Fibroblast of skin of left quadriceps (primary cell): Measurements from ENCODE around the gene MYOG.

ENCODE experiments used
- DNase-seq, 2 experiments: peaks; one replicate each; pipeline ENCODE4 v3.0.0-alpha.2; 2013; ENCODE audit warnings: low read depth in 2 of 2

Gene MYOG

DNA sequence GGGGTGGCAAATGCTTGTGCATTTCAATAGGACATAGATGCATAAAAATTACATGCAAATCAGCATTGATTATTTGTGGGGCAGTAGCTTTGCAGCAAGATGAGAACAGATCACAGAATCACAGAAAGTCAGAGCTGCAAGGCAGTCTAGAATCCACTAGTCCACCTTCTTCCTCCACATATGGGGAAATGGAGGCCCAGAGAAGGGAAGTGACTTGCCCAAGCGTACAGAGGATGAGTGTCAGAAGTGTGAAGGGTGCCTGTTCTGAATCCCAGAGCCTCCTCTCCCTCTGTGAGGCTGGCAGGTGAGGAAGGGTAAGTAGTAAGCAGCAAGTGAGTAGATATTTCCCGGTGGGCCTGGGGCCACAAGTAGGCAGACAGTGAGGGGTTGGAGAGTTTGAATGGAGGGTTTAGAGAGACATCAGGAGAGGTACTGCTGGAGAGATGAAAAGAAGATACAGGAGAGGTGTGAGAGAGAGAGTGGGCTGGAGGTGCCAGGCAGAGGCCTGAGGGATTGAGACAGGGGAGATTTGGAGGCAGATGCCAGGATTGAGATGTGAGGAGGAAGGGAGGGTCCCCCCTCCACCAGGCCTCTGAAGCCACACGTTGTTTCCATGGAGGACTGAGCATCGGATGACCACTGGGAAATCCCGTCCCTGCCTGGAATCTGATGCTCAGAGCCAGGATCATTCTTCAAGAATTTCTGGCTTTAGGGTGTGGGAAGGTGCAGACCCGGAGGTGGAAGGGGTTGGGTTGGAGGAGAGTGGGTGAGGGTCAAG is 4.8 kb upstream of the MYOG start:
- DNase-seq: no peak

DNA sequence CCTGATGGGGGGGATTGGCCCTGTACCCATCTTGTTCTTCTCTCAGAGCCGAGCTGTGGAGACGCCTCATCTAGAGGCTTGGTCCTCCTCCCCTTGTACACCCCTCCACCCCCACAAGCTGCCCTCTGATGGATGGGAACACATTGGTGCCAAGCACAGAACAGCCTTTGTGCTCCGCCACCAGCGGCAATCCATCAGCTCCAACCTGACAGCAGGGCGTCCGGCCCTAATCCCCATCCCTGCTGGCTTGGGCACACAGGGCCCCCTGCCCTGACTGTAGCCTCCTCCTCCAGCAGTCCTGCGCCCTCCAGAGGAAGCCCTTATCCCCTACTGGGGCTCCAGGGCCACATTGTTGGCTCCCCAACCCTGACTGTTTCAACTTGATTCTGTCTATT is 3.8 kb upstream of the MYOG start:
- DNase-seq: no peak

DNA sequence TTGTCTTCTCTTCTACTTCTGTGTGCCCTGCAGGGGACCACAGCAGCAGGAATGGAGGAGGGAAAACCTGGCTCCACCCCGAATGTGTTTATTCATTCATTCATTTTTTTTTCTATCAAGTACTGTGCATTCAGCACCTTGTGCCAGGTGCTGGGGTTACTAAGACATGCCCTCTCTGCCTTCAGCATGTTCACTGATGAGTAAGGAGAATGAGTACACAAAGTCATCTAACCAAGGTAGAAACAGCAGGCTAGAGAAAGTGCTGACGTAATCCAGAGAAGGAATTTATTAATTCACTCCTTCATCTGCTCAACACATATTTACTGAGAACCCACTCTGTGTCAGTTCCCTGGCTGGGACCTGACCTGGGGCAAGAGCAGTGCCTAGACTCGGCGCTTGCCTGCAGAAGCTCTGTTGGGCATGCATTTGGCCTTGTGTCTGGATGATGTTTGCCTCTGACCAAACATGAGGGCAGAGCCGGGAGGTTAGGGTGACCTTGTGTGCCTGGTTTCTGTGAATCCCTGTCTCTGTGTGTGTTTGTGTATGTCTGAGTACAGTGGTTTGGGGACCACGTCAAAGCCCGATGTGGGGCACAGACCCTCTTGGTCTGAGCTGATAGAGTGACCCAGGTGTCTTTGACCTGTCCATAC is 3.3 kb upstream of the MYOG start:
- no peak for DNase-seq

DNA sequence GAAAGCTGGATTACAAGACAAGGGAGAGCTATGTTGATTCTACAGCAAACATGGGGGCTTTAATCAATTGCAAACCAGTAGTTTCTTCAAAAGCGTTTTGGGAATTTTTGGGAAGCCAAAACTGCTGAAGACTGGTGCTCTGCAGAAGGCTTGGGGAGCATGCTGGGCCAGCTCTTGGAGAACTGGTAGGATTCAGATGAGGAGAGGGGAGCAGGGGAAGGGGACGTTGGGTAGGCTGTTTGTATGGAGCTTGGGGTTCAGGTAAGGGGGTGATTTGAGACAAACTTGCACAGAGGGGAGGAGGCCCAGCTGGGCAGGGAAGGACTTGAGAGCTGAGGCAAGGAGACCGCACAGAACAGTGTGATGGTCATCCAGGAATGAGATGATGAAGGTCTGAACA is 2.6 kb upstream of the MYOG start:
- no peak for DNase-seq

DNA sequence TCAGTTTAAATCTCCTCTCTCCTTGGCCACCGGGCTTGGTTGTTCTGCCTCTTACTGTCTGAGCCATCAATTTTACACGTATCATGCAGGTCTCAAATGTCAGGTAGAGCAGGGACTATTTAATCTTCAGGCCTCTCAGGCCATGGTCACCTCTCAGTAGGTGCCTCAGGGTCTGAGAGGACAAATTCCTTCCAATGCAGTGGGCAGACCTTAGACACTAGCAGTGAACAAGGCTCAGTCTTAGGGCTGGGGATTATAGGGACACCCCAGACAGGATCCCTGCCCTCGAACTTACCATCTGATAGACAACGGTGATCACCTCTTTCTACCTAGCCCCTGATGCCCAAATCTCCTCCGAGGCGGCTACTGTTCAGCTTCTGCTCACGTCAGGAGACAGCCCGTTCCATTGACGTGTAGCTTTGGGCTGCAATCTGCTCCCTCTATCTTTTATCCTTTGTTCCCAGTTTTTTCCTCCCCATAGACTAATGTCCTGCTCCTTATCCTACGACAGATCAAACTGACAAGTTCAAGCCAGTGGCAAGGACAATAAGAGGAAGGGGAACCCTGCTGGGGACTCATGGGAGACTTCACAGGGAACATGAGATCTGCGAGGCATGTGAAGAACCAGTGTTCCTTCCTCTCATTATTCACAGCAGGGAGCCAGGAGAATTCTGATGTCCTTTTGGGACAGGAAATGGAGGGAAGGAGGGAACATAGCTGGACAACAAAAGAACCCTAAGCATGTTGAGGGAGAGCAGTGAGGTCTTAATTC is 1.4 kb upstream of the MYOG start:
- DNase-seq: no peak

DNA sequence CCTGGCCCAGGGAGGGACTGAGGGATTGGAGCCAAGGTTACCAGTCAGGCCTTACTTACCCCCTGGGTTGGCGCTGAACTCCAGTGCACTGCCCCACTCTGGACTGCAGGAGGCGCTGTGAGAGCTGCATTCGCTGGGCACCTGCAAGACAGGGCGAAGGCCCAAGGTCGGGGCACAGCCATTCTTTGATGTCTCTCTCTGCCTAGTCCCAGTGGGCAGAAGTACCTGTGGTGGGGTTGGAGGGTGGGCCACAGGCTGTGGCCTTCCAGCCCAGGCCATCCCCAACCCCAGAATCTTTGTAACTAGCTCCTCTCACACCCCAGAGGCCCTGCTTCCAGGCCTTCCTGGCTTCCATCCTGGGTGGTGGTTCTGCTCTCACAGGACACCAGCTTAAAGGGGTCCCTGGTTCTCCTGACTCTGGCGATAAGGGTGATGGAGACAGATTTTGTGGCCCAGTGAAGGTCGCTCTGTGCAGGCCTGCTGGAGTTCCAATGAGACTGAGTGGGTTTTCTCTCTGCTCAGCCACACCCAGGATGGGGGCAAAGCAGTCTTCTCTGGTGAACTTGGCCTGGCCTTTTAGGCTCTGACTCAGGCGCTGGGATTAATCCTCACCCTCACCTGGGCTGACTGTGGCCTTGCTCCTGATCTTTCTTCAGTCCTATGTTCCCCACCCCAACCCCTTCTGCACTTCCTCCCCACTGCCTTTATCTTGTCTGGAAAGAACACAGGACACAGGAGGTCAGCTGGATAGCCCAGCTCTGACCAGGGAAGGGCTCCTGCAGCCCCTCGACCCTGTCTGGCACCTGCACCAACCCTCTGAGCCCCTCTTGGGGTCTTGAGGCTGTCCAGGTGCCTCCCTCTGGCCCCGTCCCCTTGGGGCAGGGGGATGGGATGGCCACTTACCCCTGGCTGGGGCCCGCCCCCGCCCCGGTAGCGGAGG is 954 bp downstream of the MYOG start:
- no peak for DNase-seq

DNA sequence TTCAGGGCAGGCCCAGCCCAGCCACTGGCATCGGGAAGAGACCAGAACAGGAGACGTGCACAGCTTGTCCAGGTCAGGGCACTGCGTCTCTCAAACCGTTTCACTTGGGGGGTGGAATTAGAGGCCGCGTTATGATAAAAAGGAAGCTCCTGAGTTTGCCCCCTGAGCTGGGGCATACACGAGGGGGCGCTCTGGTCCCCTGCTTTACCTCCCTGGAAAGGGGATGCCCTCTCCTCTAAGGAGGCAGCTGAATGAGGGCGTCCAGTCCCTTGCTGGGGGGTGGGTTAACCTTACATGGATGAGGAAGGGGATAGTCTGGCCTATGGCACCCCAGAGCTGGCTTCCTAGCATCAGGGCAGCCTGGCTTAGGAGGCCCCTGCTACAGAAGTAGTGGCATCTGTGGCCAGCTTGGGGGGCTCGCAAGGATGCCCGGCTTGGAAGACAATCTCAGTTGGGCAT is 2.3 kb downstream of the MYOG start:
- DNase-seq: no peak

DNA sequence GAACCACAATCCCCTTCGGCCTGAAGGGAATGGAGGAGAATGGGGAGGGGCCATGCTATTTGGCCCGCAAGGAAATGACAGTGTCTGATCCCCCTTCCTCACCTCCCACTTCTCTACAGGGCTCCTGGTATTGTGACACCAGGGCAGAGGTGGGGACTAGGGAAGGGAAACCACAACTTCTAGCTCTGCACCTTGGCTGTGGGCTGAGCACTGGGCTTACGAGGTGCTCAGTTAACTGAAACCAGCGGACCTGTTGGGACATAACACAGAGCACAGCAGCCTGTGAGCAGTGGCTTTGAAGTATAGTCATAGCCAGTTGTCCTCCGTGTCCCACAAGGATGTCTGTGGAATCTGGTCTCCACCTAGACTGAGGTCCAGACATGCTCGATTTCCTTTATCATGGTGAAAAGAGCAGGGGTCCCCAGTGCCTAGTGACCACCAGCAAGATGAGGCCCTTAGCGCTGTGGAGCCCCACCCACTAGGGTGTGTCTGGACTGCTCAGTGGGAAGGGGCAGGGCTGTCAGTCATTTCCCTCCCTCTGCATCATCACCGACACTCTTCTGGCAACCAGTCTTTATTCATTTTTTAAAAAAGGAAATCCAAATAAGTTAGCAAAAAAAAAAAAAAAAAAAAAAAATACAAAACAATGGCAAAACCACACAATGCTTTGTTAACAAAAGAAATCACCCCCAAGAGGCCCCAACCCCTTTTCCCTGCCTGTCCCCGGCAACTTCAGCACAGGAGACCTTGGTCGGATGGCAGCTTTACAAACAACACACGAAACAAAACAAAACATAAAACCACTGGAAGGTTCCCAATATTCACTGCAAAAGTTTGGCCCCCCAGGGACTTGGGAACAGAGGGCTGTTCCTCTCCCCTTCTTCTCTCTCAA is 3.0 kb downstream of the MYOG start:
- no peak for DNase-seq

DNA sequence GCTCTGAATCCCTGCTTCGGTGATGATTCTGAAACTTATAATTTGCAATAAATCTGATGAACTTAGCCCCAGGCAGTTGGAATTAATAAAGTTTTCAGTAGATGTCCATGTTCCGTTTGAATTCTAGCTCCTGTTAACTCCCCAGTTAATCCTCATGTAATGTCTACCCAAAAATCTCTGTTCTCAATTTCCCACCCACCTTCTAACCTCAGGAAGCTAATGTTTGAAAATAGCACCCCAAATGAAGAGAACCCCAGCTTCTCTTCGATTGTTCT is 3.6 kb downstream of the MYOG start:
- DNase-seq: no peak

DNA sequence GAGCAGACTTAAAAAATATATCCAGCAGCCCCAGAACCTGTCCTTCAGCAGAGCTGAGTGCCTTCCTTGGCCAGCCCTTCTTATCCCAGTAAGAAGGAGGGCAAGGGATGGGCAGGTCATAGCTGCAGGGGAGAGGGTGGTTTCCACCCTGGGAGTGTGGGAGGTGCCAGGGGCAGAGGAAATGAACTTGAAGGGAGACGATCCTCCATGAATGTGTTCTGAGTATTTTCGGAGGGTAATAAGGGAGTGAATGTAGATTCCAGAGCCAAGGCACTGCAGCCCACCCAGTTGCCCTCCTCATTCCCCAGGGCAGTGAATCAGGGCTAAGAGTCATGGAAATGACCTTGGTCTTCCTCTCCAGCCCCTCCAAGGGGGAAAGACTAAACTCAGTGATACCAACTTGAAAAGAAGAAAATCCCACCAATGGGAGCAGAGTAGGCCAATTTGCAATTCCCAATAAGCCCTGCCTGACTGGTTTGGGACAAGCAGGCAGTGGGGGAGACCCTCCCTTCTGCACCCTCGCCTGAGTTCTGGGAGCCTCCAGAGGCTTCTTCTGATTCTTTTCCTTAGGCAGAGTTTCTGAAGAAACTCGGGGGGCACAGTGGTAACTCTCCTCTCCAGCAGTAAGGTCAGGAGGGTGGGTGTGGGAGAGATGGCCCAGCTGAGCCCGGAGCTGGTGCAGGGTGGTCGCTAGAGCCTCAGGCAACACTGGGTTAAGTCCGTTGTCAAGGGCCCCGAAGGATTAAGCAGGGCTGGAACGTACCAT is 4.2 kb downstream of the MYOG start:
- no peak for DNase-seq

DNA sequence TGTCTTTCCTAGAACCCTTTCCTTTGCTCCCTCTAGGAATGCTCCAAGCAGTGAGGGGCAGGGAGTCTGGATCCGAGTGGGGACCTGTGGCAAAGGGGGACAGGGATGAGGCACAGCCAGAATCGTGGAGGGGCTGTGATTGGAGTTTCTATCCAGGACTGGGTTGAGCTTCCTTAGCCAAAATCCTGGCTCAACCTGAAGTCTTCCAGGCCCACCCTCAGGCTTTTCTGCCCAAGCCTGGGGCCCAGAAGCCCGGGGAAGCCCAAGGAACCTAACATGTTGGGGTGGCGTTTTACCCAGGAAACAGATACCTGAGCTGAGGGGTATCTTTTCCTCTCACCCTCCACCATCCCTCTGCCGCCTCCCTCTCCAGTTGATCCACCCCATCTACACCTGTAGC is 5.4 kb downstream of the MYOG start:
- no peak for DNase-seq

DNA sequence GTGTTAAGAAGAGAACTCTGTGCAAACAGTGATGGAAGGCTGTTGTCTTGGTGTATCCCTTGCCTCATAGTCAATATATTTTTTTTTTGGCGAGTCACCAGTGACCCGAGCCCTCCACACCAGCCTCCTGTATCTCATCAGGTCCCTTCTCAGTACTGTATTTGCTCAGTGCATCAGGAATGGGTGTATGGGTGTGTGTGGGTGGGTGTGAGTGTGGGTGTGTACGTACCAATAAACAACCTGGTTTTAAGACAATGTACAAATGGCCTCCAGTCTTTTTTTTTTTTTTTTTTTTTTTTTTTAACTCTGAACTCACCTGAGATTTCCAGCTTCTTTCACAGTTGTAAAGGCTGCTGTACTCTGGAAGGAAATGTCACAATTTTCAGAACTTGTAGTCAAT is 7.3 kb downstream of the MYOG start:
- no peak for DNase-seq

DNA sequence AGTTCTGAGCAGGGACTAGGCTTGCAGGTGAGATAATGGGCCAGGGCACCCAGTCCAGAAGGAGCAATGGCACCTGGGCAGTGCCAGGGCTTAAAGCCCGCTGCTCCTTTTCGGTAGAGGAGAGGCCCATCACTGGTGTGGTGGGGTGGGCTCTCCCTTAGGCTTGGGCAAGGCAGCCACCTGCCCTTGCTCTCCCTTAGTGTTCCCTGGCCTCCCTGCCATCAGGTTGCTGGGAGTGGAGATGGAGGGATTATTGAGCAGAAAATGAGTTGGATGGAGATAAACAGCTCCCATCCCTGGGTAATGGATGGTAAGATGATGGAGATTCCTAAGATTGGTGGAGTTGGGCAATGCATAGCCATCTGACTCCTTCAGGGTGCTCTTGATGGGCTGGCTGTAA is 7.9 kb downstream of the MYOG start:
- no peak for DNase-seq

DNA sequence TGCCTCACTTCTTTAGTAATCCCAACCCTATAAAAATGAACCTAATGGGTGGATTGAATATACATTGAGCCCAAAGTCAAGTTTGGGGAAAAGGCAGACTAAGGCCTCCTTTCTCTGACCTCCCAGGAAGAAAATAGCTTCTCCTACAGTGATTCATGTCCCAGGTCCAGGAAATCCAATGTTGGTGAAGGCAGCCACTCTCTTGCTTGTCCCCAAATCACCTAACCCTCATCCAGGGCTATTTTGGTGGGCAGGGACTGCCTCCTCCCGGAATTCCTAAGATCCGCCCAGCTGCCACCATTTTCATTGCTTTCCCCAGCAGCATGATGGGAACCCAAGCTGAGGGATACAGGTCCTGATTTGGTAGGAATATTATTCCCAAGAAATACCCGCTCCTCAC is 8.4 kb downstream of the MYOG start:
- no peak for DNase-seq

DNA sequence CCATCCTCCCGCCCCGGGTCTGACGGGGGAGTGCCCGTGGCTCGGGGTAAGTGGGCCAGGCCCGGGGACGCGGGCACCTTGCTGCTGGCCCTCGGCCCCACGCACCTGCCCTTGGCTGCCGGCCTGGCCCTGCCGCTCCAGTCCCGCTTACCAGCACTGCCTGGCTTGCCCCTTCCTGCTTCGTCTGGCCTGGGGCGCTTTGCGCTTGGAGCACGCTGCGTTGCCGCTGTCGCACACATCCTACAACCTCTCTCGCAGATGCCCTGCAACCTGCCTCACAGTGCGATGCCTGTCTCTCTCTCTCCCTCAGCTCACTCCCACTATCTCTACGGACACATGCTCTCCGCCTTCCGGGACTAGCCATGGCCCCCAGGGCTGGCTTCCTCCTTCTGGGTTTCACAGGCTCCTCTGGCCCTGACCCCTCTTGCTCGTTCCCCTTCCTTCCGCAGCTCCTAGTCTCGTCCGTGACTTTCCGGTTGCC is 9.7 kb downstream of the MYOG start:
- DNase-seq: no peak

DNA sequence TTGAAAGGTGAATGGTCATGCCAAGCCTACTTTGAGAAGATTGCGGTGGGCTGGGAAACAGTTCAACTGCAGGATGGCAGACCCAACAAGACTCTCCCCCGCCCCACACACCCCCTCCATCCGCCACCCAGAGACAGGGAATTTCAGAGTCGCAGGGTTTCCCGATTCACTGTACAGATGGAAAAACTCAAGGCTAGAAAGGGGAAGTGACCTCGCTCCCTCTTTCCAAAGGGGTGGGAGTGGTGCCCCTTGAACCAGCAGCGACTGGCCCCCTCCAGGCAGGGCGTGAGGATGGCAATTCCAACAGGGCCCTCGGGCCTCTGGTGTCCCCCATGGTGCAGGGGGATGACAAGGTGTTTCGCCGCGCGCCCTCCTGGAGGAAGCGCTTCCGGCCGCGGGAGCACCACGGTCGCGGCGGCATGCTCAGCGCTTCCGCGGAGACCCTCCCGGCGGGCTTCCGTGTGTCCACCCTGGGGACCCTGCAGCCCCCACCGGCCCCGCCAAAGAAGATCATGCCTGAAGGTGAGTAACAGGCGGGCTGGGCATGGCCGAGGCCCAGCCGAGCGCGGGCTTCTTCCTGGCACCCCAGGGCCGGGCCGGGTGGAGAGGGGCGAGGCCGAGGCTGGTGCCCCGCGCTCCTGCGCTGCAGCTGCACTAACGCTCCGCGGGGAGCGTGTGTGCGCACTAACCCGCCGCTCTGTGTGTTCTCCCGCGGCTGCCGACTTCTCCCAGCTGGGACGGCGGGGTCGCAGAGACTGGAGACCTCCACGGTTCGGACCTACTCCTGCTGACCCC is 10.4 kb downstream of the MYOG start:
- DNase-seq: no peak

DNA sequence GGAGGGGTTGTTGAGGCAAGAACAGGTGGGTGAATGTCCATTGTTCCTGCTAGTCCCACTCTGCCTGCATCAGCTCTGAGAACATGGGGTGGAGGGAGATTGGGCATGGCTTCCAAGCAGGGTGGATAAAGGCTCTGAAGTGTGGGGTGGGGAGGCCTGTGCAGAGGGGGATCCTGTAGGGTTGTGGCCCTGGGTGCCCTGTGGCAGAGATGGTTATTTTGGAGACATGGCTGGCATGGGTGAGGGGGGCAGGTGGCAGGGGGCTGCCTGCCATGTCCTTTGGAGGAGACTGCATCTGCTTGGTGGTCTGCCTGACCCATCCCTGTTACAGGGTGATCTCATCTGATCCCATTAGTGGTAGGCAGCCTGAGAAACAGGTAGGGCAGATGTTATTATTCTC is 11.2 kb downstream of the MYOG start:
- DNase-seq: no peak

DNA sequence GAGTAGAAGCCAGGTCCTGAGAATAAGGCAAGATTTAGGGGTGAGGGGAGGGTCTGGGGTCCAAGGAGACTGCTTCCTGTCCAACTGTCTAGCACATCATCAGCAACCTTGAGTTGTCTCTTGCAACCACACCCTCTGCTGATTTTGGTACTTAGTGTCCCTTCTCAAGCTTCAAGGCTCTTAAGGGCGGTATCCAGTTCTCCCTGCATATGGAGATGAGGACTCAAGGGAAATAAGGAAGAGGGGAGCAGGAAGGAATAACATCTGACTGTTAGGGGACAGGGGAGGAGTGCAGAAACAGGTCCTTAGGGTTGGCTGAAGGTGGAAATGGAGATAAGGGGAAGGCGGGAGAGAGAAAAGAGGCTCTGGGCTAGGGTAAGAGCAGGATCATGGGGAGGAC is 12.3 kb downstream of the MYOG start:
- DNase-seq: no peak

DNA sequence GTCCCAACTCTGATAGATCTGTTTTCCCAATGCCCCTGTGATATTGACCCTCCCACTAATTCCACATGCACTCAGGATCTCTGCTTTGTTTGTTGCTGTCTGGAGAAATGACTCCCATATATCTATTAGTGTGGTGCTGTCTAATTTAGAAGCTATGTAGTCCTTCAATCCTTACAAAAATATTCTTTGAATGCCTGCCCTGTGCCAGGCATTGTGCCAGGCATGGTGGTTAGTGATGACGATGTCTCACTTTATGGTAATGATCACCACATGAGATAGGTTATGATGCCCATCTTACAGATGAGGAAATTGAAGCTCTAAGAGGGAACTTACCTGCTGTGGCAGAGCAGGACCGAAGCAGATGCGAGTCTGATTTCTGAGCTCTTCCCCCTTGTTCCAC is 12.9 kb downstream of the MYOG start:
- DNase-seq: no peak
